Naive thymus-derived CD4-positive, alpha-beta T cell (primary cell): ENCODE results near the gene INS. TPM values are rescaled to one million over a fixed set of nuclear protein-coding genes. Genes with fewer than 3 reads are reported as not detected.

ENCODE experiments used
- ATAC-seq: fragments of 150-1000 bp; cut with Tn5 transposase; 2 replicates; pipeline ENCODE4 v1.10.0; 2021; ENCODE audit warnings: mild to moderate bottlenecking, moderate library complexity
- CTCF ChIA-PET: fragments of 350-600 bp; sonication (Branson Sonifier 250); formaldehyde crosslinking; loops from one replicate; lab custom pipeline; 2021; ENCODE audit warnings: antibody characterized with exemption; lab: Charles Lee
- POLR2A ChIA-PET: fragments of 350-600 bp; sonication (Branson Sonifier 250); formaldehyde crosslinking; loops from one replicate; lab custom pipeline; 2021; ENCODE audit warnings: antibody characterized with exemption, inconsistent platforms; lab: Charles Lee
- DNase-seq, 9 donors: peaks; one replicate each; pipeline versions ENCODE4 v3.0.0 to v3.0.0-alpha.2; 2020 to 2022; ENCODE audit warnings: mixed read lengths in 1 of 9
- H3K27ac ChIP-seq: one replicate; pipeline ENCODE4 v1.7.0; 2013; ENCODE audit warnings: mild to moderate bottlenecking, low read depth, low read length, moderate library complexity
- H3K27me3 ChIP-seq, 2 donors: one replicate each; pipeline ENCODE4 v1.7.0; 2013; ENCODE audit warnings: low read length in 2 of 2, mild to moderate bottlenecking in 2 of 2, moderate library complexity in 2 of 2; ENCODE audit not compliant: control insufficient read depth in 2 of 2, insufficient read depth in 2 of 2
- H3K36me3 ChIP-seq, 3 experiments: 1 replicate in 2 of 3; 2 replicates in 1 of 3; pipeline ENCODE4 v1.7.0; 2013; ENCODE audit warnings: low read length in 3 of 3, mild to moderate bottlenecking in 3 of 3, moderate library complexity in 1 of 3; ENCODE audit not compliant: insufficient read depth in 3 of 3, control insufficient read depth in 2 of 3
- H3K4me1 ChIP-seq, 2 donors: one replicate each; pipeline ENCODE4 v1.7.0; 2013; ENCODE audit warnings: low read length in 2 of 2, mild to moderate bottlenecking in 2 of 2, moderate library complexity in 1 of 2; ENCODE audit not compliant: control insufficient read depth in 2 of 2, insufficient read depth in 2 of 2
- H3K4me3 ChIP-seq: 2 replicates; pipeline ENCODE4 v1.7.0; 2013; ENCODE audit warnings: mild to moderate bottlenecking, low read length
- H3K9me3 ChIP-seq, 3 experiments: 1 replicate in 2 of 3; 2 replicates in 1 of 3; pipeline ENCODE4 v1.7.0; 2013; ENCODE audit warnings: low read length in 3 of 3; ENCODE audit not compliant: control insufficient read depth in 2 of 3
- H3K27ac Mint-ChIP-seq, 9 donors: one replicate each; pipeline ENCODE4 v1.8.0; 2020 to 2022; ENCODE audit warnings: mixed read lengths in 9 of 9, mild to moderate bottlenecking in 8 of 9, moderate library complexity in 5 of 9, inconsistent platforms in 2 of 9
- H3K27me3 Mint-ChIP-seq, 5 donors: one replicate each; pipeline ENCODE4 v1.8.0; 2021 to 2022; ENCODE audit warnings: mixed read lengths in 5 of 5, mild to moderate bottlenecking in 1 of 5
- H3K36me3 Mint-ChIP-seq, 5 donors: one replicate each; pipeline ENCODE4 v1.8.0; 2020 to 2022; ENCODE audit warnings: mixed read lengths in 5 of 5, mild to moderate bottlenecking in 3 of 5, inconsistent platforms in 1 of 5
- H3K4me1 Mint-ChIP-seq, 7 donors: one replicate each; pipeline ENCODE4 v1.8.0; 2020 to 2022; ENCODE audit warnings: mixed read lengths in 7 of 7, mild to moderate bottlenecking in 3 of 7, inconsistent platforms in 1 of 7
- H3K4me3 Mint-ChIP-seq, 10 donors: one replicate each; pipeline ENCODE4 v1.8.0; 2020 to 2022; ENCODE audit warnings: mild to moderate bottlenecking in 10 of 10, mixed read lengths in 10 of 10, moderate library complexity in 6 of 10, inconsistent platforms in 2 of 10
- H3K9me3 Mint-ChIP-seq, 11 donors: one replicate each; pipeline ENCODE4 v1.8.0; 2020 to 2022; ENCODE audit warnings: mixed read lengths in 11 of 11, mild to moderate bottlenecking in 4 of 11, inconsistent platforms in 1 of 11, moderate library complexity in 1 of 11
- intact Hi-C, 2 donors: fragments of 100-400 bp; cut with micrococcal nuclease; formaldehyde crosslinking; loops; one replicate each; pipeline ENCODE4 v1.15.1; 2023
- polyA plus RNA-seq, 2 donors: library from polyadenylated mRNA; unstranded; fragments of 300-500 nt; fragmentation: Illumina TruSeq; gene quantifications; one replicate each; pipeline ENCODE4 v1.2.3, GENCODE V29; 2021
- total RNA-seq, 6 experiments: library from RNA in 5 of 6; stranded (reverse) in 5 of 6; gene quantifications; 1 replicate in 5 of 6; 2 replicates in 1 of 6; pipeline ENCODE4 v1.2.3 and lab custom pipeline; 2021 to 2026

The INS gene
- total and polyA plus RNA-seq, 7 experiments from 2014 or later: not detected

- no peak for ATAC-seq
- Histone ChIP-seq H3K27me3 (no peaks in the 10 kb centered on the region), H3K36me3 (no peaks in the 10 kb centered on the region), H3K27ac (no peak overlapping the region), H3K4me1 (no peaks in the 10 kb centered on the region), H3K4me3 (no peak overlapping the region), H3K9me3 (no peaks in the 10 kb centered on the region)
- no peak overlapping the region for H3K4me3 Mint-ChIP-seq
- ChIA-PET POLR2A (no interaction called here), CTCF (no interaction called here)
- peaks cover 0 to 10% (median 2%) of the 10 kb centered on the region in 11 donors for H3K9me3 Mint-ChIP-seq
- H3K36me3 Mint-ChIP-seq: no peaks in the 10 kb centered on the region
- peaks cover 7 to 19% (median 10%) of the 10 kb centered on the region in 5 donors for H3K27me3 Mint-ChIP-seq
- DNase-seq: no peak
- H3K27ac Mint-ChIP-seq: no peak overlapping the region
- no peaks in the 10 kb centered on the region for H3K4me1 Mint-ChIP-seq
- intact Hi-C loops: no loop called here
These were observed 40.5 kb downstream of the INS start for GRCh38 chr11:2120359-2121100.

GRCh38 chr11:2118677-2119076 lies 42.3 kb downstream of the INS start:
- Mint-ChIP-seq H3K4me3 (no peak overlapping the region), H3K9me3 (peaks cover 0 to 9% (median 0%) of the 10 kb centered on the region in 11 donors), H3K36me3 (no peaks in the 10 kb centered on the region), H3K27ac (no peak overlapping the region), H3K27me3 (peaks cover 4 to 19% (median 10%) of the 10 kb centered on the region in 5 donors), H3K4me1 (no peaks in the 10 kb centered on the region)
- intact Hi-C loops: no loop called here
- ATAC-seq (no peak), DNase-seq (no peak)
- Histone ChIP-seq H3K4me3 (no peak overlapping the region), H3K27ac (no peak overlapping the region), H3K9me3 (no peaks in the 10 kb centered on the region), H3K27me3 (no peaks in the 10 kb centered on the region), H3K4me1 (no peaks in the 10 kb centered on the region), H3K36me3 (no peaks in the 10 kb centered on the region)
- ChIA-PET POLR2A (no interaction called here), CTCF (no interaction called here)

GRCh38 chr11:2116680-2117079 lies 44.3 kb downstream of the INS start:
- no peak overlapping the region for H3K4me3 Mint-ChIP-seq
- Histone ChIP-seq H3K27me3 (no peaks in the 10 kb centered on the region), H3K4me1 (no peaks in the 10 kb centered on the region), H3K4me3 (no peak overlapping the region), H3K36me3 (no peaks in the 10 kb centered on the region), H3K9me3 (no peaks in the 10 kb centered on the region), H3K27ac (no peak overlapping the region)
- POLR2A ChIA-PET: no interaction called here
- H3K9me3 Mint-ChIP-seq: peaks cover 0 to 9% (median 0%) of the 10 kb centered on the region in 11 donors
- DNase-seq: no peak
- no peaks in the 10 kb centered on the region for H3K36me3 Mint-ChIP-seq
- H3K4me1 Mint-ChIP-seq: no peaks in the 10 kb centered on the region
- CTCF ChIA-PET: interaction anchor here (0.7 kb wide), 1 partner anchor 35 kb away, joined by 3 read pairs; no protein-coding TSS in a partner anchor
- no peak overlapping the region for H3K27ac Mint-ChIP-seq
- peaks cover 4 to 16% (median 10%) of the 10 kb centered on the region in 5 donors for H3K27me3 Mint-ChIP-seq
- intact Hi-C loops: no loop called here
- no peak for ATAC-seq

- no peaks in the 10 kb centered on the region for H3K36me3 Mint-ChIP-seq
- H3K9me3 Mint-ChIP-seq: peaks cover 0 to 9% (median 0%) of the 10 kb centered on the region in 11 donors
- no peaks in the 10 kb centered on the region for H3K4me1 ChIP-seq
- H3K9me3 ChIP-seq: no peaks in the 10 kb centered on the region
- H3K4me3 ChIP-seq: no peak overlapping the region
- no peaks in the 10 kb centered on the region for H3K36me3 ChIP-seq
- no peak overlapping the region for H3K27ac ChIP-seq
- no peak overlapping the region for H3K4me3 Mint-ChIP-seq
- H3K27me3 ChIP-seq: no peaks in the 10 kb centered on the region
- H3K4me1 Mint-ChIP-seq: no peaks in the 10 kb centered on the region
- no peak for ATAC-seq
- intact Hi-C loops: no loop called here
- POLR2A ChIA-PET: no interaction called here
- DNase-seq: no peak
- peaks cover 4 to 14% (median 7%) of the 10 kb centered on the region in 5 donors for H3K27me3 Mint-ChIP-seq
- CTCF ChIA-PET: no interaction called here
- no peak overlapping the region for H3K27ac Mint-ChIP-seq
These were observed 45.7 kb downstream of the INS start for GRCh38 chr11:2115308-2115707.

GRCh38 chr11:2114430-2115241 lies 46.4 kb downstream of the INS start:
- Histone ChIP-seq H3K36me3 (no peaks in the 10 kb centered on the region), H3K9me3 (no peaks in the 10 kb centered on the region), H3K27ac (no peak overlapping the region), H3K27me3 (no peaks in the 10 kb centered on the region), H3K4me1 (no peaks in the 10 kb centered on the region), H3K4me3 (no peak overlapping the region)
- POLR2A ChIA-PET: no interaction called here
- no peak overlapping the region for H3K4me3 Mint-ChIP-seq
- peaks cover 0 to 9% (median 0%) of the 10 kb centered on the region in 11 donors for H3K9me3 Mint-ChIP-seq
- peaks cover 0 to 17% (median under 1%) of the 10 kb centered on the region in 5 donors for H3K27me3 Mint-ChIP-seq
- intact Hi-C loops: no loop called here
- H3K27ac Mint-ChIP-seq: no peak overlapping the region
- CTCF ChIA-PET: interaction anchor here (0.6 kb wide), 1 partner anchor 167 kb away, joined by 3 read pairs; no protein-coding TSS in a partner anchor
- H3K4me1 Mint-ChIP-seq: no peaks in the 10 kb centered on the region
- no peak for DNase-seq
- no peaks in the 10 kb centered on the region for H3K36me3 Mint-ChIP-seq
- ATAC-seq: no peak

- ATAC-seq (no peak), DNase-seq (no peak)
- no peaks in the 10 kb centered on the region for H3K4me1 Mint-ChIP-seq
- ChIA-PET POLR2A (no interaction called here), CTCF (interaction anchor here (0.6 kb wide), 1 partner anchor 622 kb away, joined by 3 read pairs; no protein-coding TSS in a partner anchor)
- peaks cover 0 to 17% (median 0%) of the 10 kb centered on the region in 5 donors for H3K27me3 Mint-ChIP-seq
- no peak overlapping the region for H3K4me3 ChIP-seq
- H3K27me3 ChIP-seq: no peaks in the 10 kb centered on the region
- H3K9me3 Mint-ChIP-seq: peaks cover 0 to 9% (median 0%) of the 10 kb centered on the region in 11 donors
- no peaks in the 10 kb centered on the region for H3K9me3 ChIP-seq
- H3K4me1 ChIP-seq: no peaks in the 10 kb centered on the region
- H3K36me3 ChIP-seq: no peaks in the 10 kb centered on the region
- intact Hi-C loops: no loop called here
- H3K27ac ChIP-seq: no peak overlapping the region
- H3K4me3 Mint-ChIP-seq: no peak overlapping the region
- H3K36me3 Mint-ChIP-seq: no peaks in the 10 kb centered on the region
- no peak overlapping the region for H3K27ac Mint-ChIP-seq
These were observed 47.2 kb downstream of the INS start for GRCh38 chr11:2113776-2114175.
